ENCODE results near the gene ACSL6.

ACSL6 gene

DNA sequence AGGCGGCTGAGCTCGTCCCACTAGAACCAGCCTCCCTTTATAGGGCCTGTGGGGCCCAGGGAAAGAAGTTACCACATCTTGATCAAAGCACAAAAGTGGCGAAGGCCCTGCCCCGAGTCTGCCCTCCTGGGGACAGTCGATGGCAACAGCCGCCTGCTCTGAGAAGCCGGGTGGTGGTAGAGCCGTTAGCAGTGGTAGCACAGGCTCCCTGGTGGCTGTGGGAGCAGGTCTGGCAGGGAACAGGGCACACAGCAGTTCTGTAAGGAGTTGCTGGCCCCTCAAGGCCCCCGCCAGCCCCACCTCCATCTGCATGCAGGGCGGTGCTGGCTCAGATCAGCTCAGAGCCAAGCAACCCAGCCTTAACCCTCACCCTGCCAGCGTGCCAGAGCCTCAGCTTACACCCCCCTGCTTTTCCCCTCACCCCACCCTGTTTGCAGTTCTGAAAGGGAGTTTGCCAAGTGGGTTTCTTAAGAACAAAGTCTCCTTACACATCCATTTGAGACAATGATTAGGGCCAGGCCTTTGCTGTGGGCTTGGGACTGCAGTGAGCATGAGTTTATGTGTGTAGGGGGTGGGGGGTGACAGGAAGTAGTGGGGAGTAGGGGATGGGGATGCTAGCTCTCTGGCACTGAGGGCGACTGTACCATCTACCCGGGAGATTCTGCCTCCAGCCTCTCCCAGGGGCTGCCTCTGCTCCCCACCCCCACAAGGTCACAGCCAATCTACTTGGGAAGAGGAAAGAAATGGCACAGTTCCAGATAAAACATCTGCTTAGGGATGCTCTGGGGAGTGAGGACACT, 11.8 kb downstream of the ACSL6 start:
- Histone ChIP-seq H3K4me3 (ENCODE audit: insufficient read depth, low read depth, low read length) (no peak overlapping the region), H3K27ac (ENCODE audit: insufficient read depth, low read depth, low read length, poor library complexity, severe bottlenecking) (no peak overlapping the region), H3K27me3 (ENCODE audit: control insufficient read depth, insufficient read depth, low read length, poor library complexity, severe bottlenecking) (no peaks in the 10 kb centered on the region)

DNA sequence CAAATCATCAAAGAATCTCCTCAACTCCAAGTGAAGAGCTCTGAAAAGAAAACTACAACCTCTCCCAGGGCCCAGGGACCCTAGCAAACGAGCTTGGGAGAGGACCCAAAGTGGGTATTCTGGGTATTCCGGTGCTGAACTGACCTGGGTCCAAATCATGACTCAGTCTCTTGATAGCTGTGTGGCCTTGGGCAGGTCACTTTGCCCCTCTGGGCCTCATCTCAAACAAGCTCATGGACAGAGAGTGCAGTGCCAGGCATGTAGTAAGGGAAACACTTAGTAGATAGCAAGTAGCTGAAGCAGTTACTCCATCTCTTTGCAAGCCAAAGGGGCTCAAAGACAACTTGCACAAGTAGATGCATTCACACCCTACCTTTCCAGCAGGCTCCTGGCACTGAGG, 12.4 kb downstream of the ACSL6 start:
- H3K27ac ChIP-seq (ENCODE audit: insufficient read depth, low read depth, low read length, poor library complexity, severe bottlenecking), result no peak overlapping the region

More for the DNA sequence above, 11.8 kb downstream of the ACSL6 start:
- peaks cover 40% of the 10 kb centered on the region for H3K4me1 ChIP-seq (ENCODE audit: control insufficient read depth, insufficient read depth, low read length)
- H3K36me3 ChIP-seq (ENCODE audit: control insufficient read depth, insufficient read depth, low read length), result no peaks in the 10 kb centered on the region
- no peaks in the 10 kb centered on the region for H3K9me3 ChIP-seq (ENCODE audit: control insufficient read depth, low read length)
- 46 to 55% methylated on average over 11 to 13 of the region's 13 CpGs for WGBS, 2 experiments

DNA sequence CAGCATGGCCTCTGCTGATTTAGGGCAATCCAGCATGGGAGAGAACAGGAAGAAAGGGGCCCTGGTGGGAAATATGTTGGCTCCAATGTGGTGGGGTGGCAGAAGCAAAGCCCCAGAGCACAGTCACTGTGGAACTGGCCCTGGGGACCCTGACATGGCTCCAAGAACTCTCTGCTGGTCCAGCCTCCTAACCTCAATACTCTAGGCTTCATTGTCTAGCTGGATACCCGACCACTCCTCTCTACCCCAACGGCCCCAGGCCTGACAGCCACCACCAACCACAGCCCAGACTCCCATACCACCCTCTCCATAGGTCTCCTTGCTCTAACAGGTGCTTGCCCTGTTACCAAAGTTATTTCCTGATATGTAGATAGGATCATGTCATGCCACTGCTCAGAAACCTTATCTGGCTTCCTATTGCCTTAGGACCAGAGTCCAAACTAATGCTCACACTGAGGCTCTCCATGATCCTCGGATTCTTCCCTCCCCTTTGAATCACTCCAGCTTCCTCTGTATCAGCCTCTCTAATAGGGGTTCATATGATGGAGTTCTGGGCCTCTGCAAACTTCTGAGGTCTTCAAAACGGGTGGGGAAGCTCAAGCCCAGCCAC, 12.9 kb downstream of the ACSL6 start:
- H3K4me3 ChIP-seq (ENCODE audit: insufficient read depth, low read depth, low read length), result no peak overlapping the region
- H3K4me1 ChIP-seq (ENCODE audit: control insufficient read depth, insufficient read depth, low read length), result peaks cover 38% of the 10 kb centered on the region
- WGBS, 2 experiments, result 84 to 89% methylated on average over 4 of the region's 4 CpGs

More for the DNA sequence above, 12.4 kb downstream of the ACSL6 start:
- Histone ChIP-seq H3K27me3 (ENCODE audit: control insufficient read depth, insufficient read depth, low read length, poor library complexity, severe bottlenecking) (no peaks in the 10 kb centered on the region), H3K36me3 (ENCODE audit: control insufficient read depth, insufficient read depth, low read length) (no peaks in the 10 kb centered on the region), H3K9me3 (ENCODE audit: control insufficient read depth, low read length) (no peaks in the 10 kb centered on the region), H3K4me1 (ENCODE audit: control insufficient read depth, insufficient read depth, low read length) (peaks cover 42% of the 10 kb centered on the region), H3K4me3 (ENCODE audit: insufficient read depth, low read depth, low read length) (no peak overlapping the region)
- WGBS, 2 experiments, result 93 to 95% methylated on average over 2 of the region's 2 CpGs

DNA sequence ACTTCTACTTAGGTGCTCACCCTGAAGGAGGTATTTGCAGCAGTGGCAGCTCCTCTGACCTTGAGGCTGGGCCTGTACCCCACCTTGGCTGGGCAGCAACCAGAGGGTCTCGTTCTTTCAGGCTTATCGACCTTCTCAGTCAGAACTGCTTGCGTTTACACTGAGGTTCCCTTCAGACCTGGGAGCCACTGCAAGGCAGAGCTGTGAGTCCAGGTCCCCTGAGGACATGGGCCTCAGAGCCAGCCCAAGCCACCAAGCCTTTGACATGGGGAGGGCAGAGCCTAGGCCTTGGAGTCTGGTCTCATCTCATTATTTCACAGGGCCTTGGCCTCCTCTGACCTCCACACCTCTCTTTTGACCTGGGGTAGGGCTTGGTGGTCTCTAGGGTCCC, 13.7 kb downstream of the ACSL6 start:
- Histone ChIP-seq H3K4me1 (ENCODE audit: control insufficient read depth, insufficient read depth, low read length) (peaks cover 30% of the 10 kb centered on the region), H3K27me3 (ENCODE audit: control insufficient read depth, insufficient read depth, low read length, poor library complexity, severe bottlenecking) (no peaks in the 10 kb centered on the region), H3K27ac (ENCODE audit: insufficient read depth, low read depth, low read length, poor library complexity, severe bottlenecking) (no peak overlapping the region), H3K9me3 (ENCODE audit: control insufficient read depth, low read length) (no peaks in the 10 kb centered on the region), H3K36me3 (ENCODE audit: control insufficient read depth, insufficient read depth, low read length) (no peaks in the 10 kb centered on the region), H3K4me3 (ENCODE audit: insufficient read depth, low read depth, low read length) (no peak overlapping the region)
- WGBS, 2 experiments, result 92 to 97% methylated on average over 3 of the region's 3 CpGs

More for the DNA sequence above, 12.9 kb downstream of the ACSL6 start:
- Histone ChIP-seq H3K27me3 (ENCODE audit: control insufficient read depth, insufficient read depth, low read length, poor library complexity, severe bottlenecking) (no peaks in the 10 kb centered on the region), H3K36me3 (ENCODE audit: control insufficient read depth, insufficient read depth, low read length) (no peaks in the 10 kb centered on the region), H3K27ac (ENCODE audit: insufficient read depth, low read depth, low read length, poor library complexity, severe bottlenecking) (no peak overlapping the region), H3K9me3 (ENCODE audit: control insufficient read depth, low read length) (no peaks in the 10 kb centered on the region)

DNA sequence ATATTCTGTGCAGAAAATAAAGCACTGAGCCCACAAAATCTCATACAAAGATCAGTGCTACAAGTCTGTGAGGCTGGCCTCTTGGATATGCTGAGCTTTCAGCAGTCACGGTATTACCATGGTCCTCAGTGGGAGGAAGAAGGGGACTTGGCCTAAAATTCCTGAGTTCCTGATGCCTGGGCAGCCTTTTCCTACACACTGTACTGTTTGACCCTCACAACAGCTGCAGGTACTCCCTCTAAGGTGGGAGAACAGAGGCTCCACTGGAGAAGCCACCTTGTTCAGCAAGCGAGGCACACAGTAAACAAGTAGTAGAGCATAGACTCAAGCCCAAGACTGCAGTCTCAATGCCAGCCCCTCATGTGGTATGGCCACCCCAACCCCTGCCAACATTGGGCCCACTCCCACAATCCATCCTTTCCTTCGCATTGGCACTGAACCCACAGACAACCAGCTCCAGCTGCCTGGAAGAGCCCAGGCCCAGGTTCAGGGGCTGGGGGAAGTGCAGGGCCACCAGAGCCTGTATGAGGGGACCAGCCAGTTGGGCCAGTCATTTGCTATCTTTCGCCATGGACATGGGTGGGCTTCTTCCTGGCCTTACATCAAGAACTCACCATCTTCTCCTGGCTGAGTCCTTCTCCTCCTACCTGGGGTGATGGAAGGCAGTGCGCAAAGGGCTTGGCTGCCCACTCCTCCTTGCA, 14.3 kb downstream of the ACSL6 start:
- Histone ChIP-seq H3K9me3 (ENCODE audit: control insufficient read depth, low read length) (no peaks in the 10 kb centered on the region), H3K27me3 (ENCODE audit: control insufficient read depth, insufficient read depth, low read length, poor library complexity, severe bottlenecking) (no peaks in the 10 kb centered on the region), H3K36me3 (ENCODE audit: control insufficient read depth, insufficient read depth, low read length) (no peaks in the 10 kb centered on the region), H3K4me3 (ENCODE audit: insufficient read depth, low read depth, low read length) (no peak overlapping the region), H3K27ac (ENCODE audit: insufficient read depth, low read depth, low read length, poor library complexity, severe bottlenecking) (no peak overlapping the region), H3K4me1 (ENCODE audit: control insufficient read depth, insufficient read depth, low read length) (peaks cover 24% of the 10 kb centered on the region)
- WGBS, 2 experiments, result 92 to 94% methylated on average over 5 of the region's 5 CpGs

DNA sequence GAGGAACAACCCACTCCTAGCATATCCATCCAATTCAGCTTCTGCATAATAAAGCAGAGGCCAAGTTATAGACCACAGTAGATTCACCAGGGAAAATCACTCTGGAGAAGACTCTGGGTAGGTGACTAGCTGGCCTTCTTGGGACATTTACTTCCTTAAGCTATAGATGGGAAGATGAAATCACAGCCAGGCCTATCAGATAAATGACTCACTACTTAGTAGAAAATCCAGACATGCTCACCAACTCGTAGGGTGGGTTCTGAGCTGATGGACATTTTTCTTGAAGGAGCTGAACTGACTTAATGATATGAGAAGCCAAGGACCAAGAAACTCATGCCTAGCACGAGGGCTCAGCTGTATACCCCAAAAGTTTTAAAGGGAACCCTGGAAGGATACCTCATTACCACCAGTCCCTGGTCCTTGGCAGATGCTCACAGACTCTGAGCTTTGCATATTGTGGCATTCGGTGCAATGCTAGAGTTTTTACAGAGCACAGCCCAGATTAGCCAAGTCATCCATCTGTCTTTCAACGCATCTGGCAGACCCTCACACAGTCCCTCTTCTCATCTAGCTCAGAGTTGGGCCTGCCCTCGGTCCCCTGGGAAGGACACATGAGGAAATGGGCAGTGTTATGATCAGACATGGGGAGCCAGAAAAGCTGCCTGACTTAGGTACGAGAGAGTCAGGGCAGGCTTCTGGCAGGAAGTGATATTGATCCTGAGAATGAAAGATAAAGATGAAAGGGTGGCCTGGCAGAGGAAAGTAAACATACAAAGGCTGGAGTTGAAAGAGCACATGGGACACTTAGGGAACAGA, 15.0 kb downstream of the ACSL6 start:
- 90 to 94% methylated on average over 6 of the region's 6 CpGs for WGBS, 2 experiments

DNA sequence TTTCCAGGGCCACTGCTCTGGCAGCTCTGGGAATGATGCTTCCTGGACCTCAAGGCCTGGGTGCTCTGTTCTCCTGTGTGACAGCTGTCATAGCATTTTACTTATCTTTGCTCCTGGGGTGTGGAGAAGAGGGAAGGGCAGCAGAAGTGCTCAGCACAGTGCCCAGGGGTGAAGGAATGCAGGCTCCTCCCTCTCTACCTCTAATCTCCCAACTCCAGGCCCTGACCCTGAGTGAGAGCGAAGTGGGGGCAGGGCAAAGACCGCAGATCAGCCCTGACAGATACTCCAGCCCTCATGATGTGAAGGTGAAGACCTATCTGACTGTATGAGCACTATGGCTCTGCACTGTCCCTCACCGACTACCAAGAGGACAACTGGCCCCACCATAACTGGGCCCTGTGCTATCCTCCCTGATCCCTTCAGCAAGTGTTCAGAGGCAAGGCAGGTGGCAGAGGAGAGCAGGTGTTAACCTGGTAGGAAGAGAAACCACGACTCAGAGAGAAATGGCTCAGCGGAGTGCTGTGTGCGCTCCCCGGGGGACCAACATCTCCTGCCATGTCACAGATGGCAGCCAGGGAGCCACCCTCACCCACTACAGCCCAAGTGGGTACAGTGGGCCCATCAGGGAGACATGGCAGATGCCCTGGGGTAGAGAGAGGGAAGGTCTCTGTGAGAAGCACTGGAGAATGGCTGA, 16.8 kb downstream of the ACSL6 start:
- Histone ChIP-seq H3K36me3 (ENCODE audit: control insufficient read depth, insufficient read depth, low read length) (no peaks in the 10 kb centered on the region), H3K27me3 (ENCODE audit: control insufficient read depth, insufficient read depth, low read length, poor library complexity, severe bottlenecking) (no peaks in the 10 kb centered on the region), H3K4me3 (ENCODE audit: insufficient read depth, low read depth, low read length) (no peak overlapping the region), H3K9me3 (ENCODE audit: control insufficient read depth, low read length) (no peaks in the 10 kb centered on the region), H3K4me1 (ENCODE audit: control insufficient read depth, insufficient read depth, low read length) (peaks cover 16% of the 10 kb centered on the region), H3K27ac (ENCODE audit: insufficient read depth, low read depth, low read length, poor library complexity, severe bottlenecking) (no peak overlapping the region)
- WGBS, 2 experiments, result 71 to 72% methylated on average over 7 of the region's 7 CpGs

More for the DNA sequence above, 15.0 kb downstream of the ACSL6 start:
- Histone ChIP-seq H3K27me3 (ENCODE audit: control insufficient read depth, insufficient read depth, low read length, poor library complexity, severe bottlenecking) (no peaks in the 10 kb centered on the region), H3K36me3 (ENCODE audit: control insufficient read depth, insufficient read depth, low read length) (no peaks in the 10 kb centered on the region), H3K4me1 (ENCODE audit: control insufficient read depth, insufficient read depth, low read length) (peaks cover 17% of the 10 kb centered on the region), H3K27ac (ENCODE audit: insufficient read depth, low read depth, low read length, poor library complexity, severe bottlenecking) (no peak overlapping the region), H3K4me3 (ENCODE audit: insufficient read depth, low read depth, low read length) (no peak overlapping the region), H3K9me3 (ENCODE audit: control insufficient read depth, low read length) (no peaks in the 10 kb centered on the region)

DNA sequence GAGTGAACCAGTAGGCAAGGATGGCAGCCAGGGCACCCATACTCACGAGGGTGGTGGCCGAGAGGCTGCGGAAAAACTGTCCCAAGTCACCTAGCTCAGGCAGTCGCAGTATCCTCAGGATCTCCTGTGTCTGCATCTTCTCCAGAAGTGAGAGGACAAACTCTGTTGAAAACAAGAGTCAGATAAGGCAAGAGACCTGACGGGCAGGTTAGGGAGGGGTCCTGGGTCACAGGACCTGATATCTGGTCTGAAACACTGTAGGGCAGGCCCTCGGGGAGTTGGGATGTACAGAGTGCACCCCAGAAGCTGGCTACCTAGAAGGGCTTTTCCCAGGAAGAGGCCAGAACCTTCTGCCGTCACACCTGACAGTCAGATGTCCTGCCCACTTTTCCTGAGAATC, 17.4 kb downstream of the ACSL6 start:
- H3K27me3 ChIP-seq (ENCODE audit: control insufficient read depth, insufficient read depth, low read length, poor library complexity, severe bottlenecking), result no peaks in the 10 kb centered on the region
- no peaks in the 10 kb centered on the region for H3K9me3 ChIP-seq (ENCODE audit: control insufficient read depth, low read length)
- WGBS, 2 experiments, result 79 to 81% methylated on average over 7 of the region's 7 CpGs

DNA sequence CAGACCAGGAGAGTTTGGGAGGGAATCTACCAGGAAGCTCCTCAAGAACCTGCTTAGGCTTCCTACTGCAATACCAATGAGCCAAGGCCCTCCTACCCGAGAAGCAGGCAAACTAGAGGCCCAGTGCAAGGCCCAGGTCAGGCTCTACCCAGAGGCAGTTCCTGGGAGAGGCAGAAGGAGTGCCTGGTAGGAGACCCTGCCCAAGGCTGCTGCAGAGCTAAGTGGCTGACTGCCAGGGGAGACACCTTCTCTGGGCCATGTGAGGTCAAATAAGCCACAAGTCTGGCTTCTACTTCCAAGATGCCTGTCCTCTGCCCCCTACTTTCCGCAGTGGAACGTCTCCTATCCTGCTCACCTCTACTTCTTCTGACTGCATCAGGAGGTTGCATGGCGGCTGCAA, 17.8 kb downstream of the ACSL6 start:
- WGBS, 2 experiments, result 93% methylated on average over 4 of the region's 4 CpGs
- Histone ChIP-seq H3K9me3 (ENCODE audit: control insufficient read depth, low read length) (no peaks in the 10 kb centered on the region), H3K27me3 (ENCODE audit: control insufficient read depth, insufficient read depth, low read length, poor library complexity, severe bottlenecking) (no peaks in the 10 kb centered on the region), H3K4me3 (ENCODE audit: insufficient read depth, low read depth, low read length) (no peak overlapping the region), H3K36me3 (ENCODE audit: control insufficient read depth, insufficient read depth, low read length) (no peaks in the 10 kb centered on the region), H3K27ac (ENCODE audit: insufficient read depth, low read depth, low read length, poor library complexity, severe bottlenecking) (no peak overlapping the region), H3K4me1 (ENCODE audit: control insufficient read depth, insufficient read depth, low read length) (peaks cover 6% of the 10 kb centered on the region)

More for the DNA sequence above, 17.4 kb downstream of the ACSL6 start:
- Histone ChIP-seq H3K27ac (ENCODE audit: insufficient read depth, low read depth, low read length, poor library complexity, severe bottlenecking) (no peak overlapping the region), H3K4me1 (ENCODE audit: control insufficient read depth, insufficient read depth, low read length) (peaks cover 10% of the 10 kb centered on the region), H3K4me3 (ENCODE audit: insufficient read depth, low read depth, low read length) (no peak overlapping the region), H3K36me3 (ENCODE audit: control insufficient read depth, insufficient read depth, low read length) (no peaks in the 10 kb centered on the region)
